CD4-positive, CD25-positive, alpha-beta regulatory T cell (primary cell): ENCODE data around the gene ARID3A. TPM values are rescaled to one million over a fixed set of nuclear protein-coding genes. Genes with fewer than 3 reads are reported as not detected.

ENCODE experiments used
- ATAC-seq, 2 donors: fragments of 150-1000 bp; cut with Tn5 transposase; one replicate each; pipeline ENCODE4 v1.10.0; 2021; ENCODE audit warnings: low read depth in 2 of 2, moderate number of reproducible peaks in 2 of 2, moderate library complexity in 1 of 2
- DNase-seq, 3 donors: peaks; one replicate each; pipeline versions ENCODE4 v3.0.0 to v3.0.0-alpha.2; 2012 to 2022; ENCODE audit warnings: mixed read lengths in 1 of 3
- H3K27ac ChIP-seq: one replicate; pipeline ENCODE4 v1.7.0; 2013; ENCODE audit warnings: mild to moderate bottlenecking, low read length; ENCODE audit not compliant: insufficient read depth, poor library complexity, severe bottlenecking
- H3K27me3 ChIP-seq: one replicate; pipeline ENCODE4 v1.7.0; 2013; ENCODE audit warnings: low read length; ENCODE audit not compliant: control insufficient read depth, insufficient read depth
- H3K36me3 ChIP-seq: one replicate; pipeline ENCODE4 v1.7.0; 2013; ENCODE audit warnings: mild to moderate bottlenecking, low read length, moderate library complexity; ENCODE audit not compliant: control insufficient read depth, insufficient read depth
- H3K4me1 ChIP-seq: 2 replicates; pipeline ENCODE4 v1.7.0; 2013; ENCODE audit warnings: mild to moderate bottlenecking, low read length; ENCODE audit not compliant: insufficient read depth, control insufficient read depth, poor library complexity, severe bottlenecking
- H3K4me3 ChIP-seq: one replicate; pipeline ENCODE4 v1.7.0; 2013; ENCODE audit warnings: low read depth, mild to moderate bottlenecking, low read length, moderate library complexity
- H3K9me3 ChIP-seq, 2 experiments: 1 replicate in 1 of 2; 2 replicates in 1 of 2; pipeline ENCODE4 v1.7.0; 2013; ENCODE audit warnings: low read length in 2 of 2, mild to moderate bottlenecking in 1 of 2, moderate library complexity in 1 of 2; ENCODE audit not compliant: control insufficient read depth in 2 of 2
- H3K27ac Mint-ChIP-seq, 3 donors: one replicate each; pipeline ENCODE4 v1.8.0; 2020 to 2022; ENCODE audit warnings: mild to moderate bottlenecking in 3 of 3, mixed read lengths in 3 of 3, moderate library complexity in 2 of 3
- H3K27me3 Mint-ChIP-seq: one replicate; pipeline ENCODE4 v1.8.0; 2022; ENCODE audit warnings: mild to moderate bottlenecking, mixed read lengths
- H3K36me3 Mint-ChIP-seq: one replicate; pipeline ENCODE4 v1.8.0; 2020; ENCODE audit warnings: mixed read lengths
- H3K4me1 Mint-ChIP-seq, 4 donors: one replicate each; pipeline ENCODE4 v1.8.0; 2020 to 2022; ENCODE audit warnings: mixed read lengths in 4 of 4, mild to moderate bottlenecking in 1 of 4
- H3K4me3 Mint-ChIP-seq, 4 donors: one replicate each; pipeline ENCODE4 v1.8.0; 2020 to 2022; ENCODE audit warnings: mild to moderate bottlenecking in 4 of 4, mixed read lengths in 4 of 4, moderate library complexity in 3 of 4
- H3K9me3 Mint-ChIP-seq, 7 donors: one replicate each; pipeline ENCODE4 v1.8.0; 2020 to 2022; ENCODE audit warnings: mixed read lengths in 7 of 7, mild to moderate bottlenecking in 3 of 7, moderate library complexity in 2 of 7
- polyA plus RNA-seq, 4 donors: library from polyadenylated mRNA; unstranded; fragments of 300-500 nt; fragmentation: Illumina TruSeq; gene quantifications; one replicate each; pipeline ENCODE4 v1.2.3, GENCODE V29; 2021
- total RNA-seq: library from RNA; stranded (reverse); gene quantifications from one replicate; pipeline ENCODE4 v1.2.3, GENCODE V29; 2022

ARID3A gene
- total and polyA plus RNA-seq, 5 donors from 2014 or later: 0.63 to 14.4 (median 1.3) TPM

- H3K9me3 ChIP-seq: no peaks in the 10 kb centered on the region
- ATAC-seq (peak; percentile 61 to 62), DNase-seq (peak; percentile 51 to 66 (median 55))
- no peak overlapping the region for H3K4me3 ChIP-seq
- peaks cover 15% of the 10 kb centered on the region for H3K4me1 ChIP-seq
- no peak overlapping the region for H3K27ac Mint-ChIP-seq
- H3K27me3 Mint-ChIP-seq: peaks cover 32% of the 10 kb centered on the region
- H3K36me3 ChIP-seq: no peaks in the 10 kb centered on the region
- H3K27ac ChIP-seq: no peak overlapping the region
- no peaks in the 10 kb centered on the region for H3K36me3 Mint-ChIP-seq
- H3K4me3 Mint-ChIP-seq: no peak overlapping the region
- H3K4me1 Mint-ChIP-seq: peaks cover 0 to 24% (median 0%) of the 10 kb centered on the region in 4 donors
- H3K9me3 Mint-ChIP-seq: peaks cover 0 to 1% (median 0%) of the 10 kb centered on the region in 7 donors
- H3K27me3 ChIP-seq: peaks cover 6% of the 10 kb centered on the region
Observed at GRCh38 chr19:1001538-1002166, 75.8 kb downstream of the ARID3A start.

- no peak for DNase-seq
- Histone ChIP-seq H3K27me3 (peaks cover 6% of the 10 kb centered on the region), H3K4me3 (no peak overlapping the region), H3K9me3 (no peaks in the 10 kb centered on the region), H3K27ac (no peak overlapping the region), H3K36me3 (no peaks in the 10 kb centered on the region), H3K4me1 (peaks cover 13% of the 10 kb centered on the region)
- ATAC-seq: no peak
- Mint-ChIP-seq H3K36me3 (no peaks in the 10 kb centered on the region), H3K4me3 (no peak overlapping the region), H3K27me3 (peaks cover 30% of the 10 kb centered on the region), H3K4me1 (peaks cover 0 to 22% (median 0%) of the 10 kb centered on the region in 4 donors), H3K9me3 (peaks cover 0 to 1% (median 0%) of the 10 kb centered on the region in 7 donors), H3K27ac (no peak overlapping the region)
Observed at GRCh38 chr19:1002600-1002999, 76.8 kb downstream of the ARID3A start.

GRCh38 chr19:1003283-1003682, 77.4 kb downstream of the ARID3A start:
- H3K4me3 ChIP-seq: no peak overlapping the region
- Mint-ChIP-seq H3K4me1 (peaks cover 0 to 16% (median 0%) of the 10 kb centered on the region in 4 donors), H3K27ac (no peak overlapping the region), H3K9me3 (peaks cover 0 to 1% (median 0%) of the 10 kb centered on the region in 7 donors), H3K4me3 (no peak overlapping the region), H3K36me3 (no peaks in the 10 kb centered on the region), H3K27me3 (peaks cover 23% of the 10 kb centered on the region)
- DNase-seq (no peak), ATAC-seq (no peak)
- no peaks in the 10 kb centered on the region for H3K9me3 ChIP-seq
- peaks cover 13% of the 10 kb centered on the region for H3K4me1 ChIP-seq
- H3K27me3 ChIP-seq: peaks cover 3% of the 10 kb centered on the region
- no peak overlapping the region for H3K27ac ChIP-seq
- no peaks in the 10 kb centered on the region for H3K36me3 ChIP-seq

GRCh38 chr19:1004204-1004802, 78.5 kb downstream of the ARID3A start:
- Mint-ChIP-seq H3K4me1 (peaks cover 0 to 11% (median 0%) of the 10 kb centered on the region in 4 donors), H3K9me3 (no peaks in the 10 kb centered on the region), H3K27ac (no peak overlapping the region), H3K36me3 (no peaks in the 10 kb centered on the region), H3K4me3 (no peak overlapping the region), H3K27me3 (peaks cover 16% of the 10 kb centered on the region)
- H3K27ac ChIP-seq: no peak overlapping the region
- H3K36me3 ChIP-seq: no peaks in the 10 kb centered on the region
- no peaks in the 10 kb centered on the region for H3K27me3 ChIP-seq
- no peak for ATAC-seq
- H3K4me1 ChIP-seq: peaks cover 13% of the 10 kb centered on the region
- DNase-seq: no peak
- no peaks in the 10 kb centered on the region for H3K9me3 ChIP-seq
- H3K4me3 ChIP-seq: no peak overlapping the region

- Histone ChIP-seq H3K9me3 (no peaks in the 10 kb centered on the region), H3K4me3 (no peak overlapping the region), H3K36me3 (peaks cover 2% of the 10 kb centered on the region), H3K27ac (no peak overlapping the region), H3K4me1 (peaks cover 13% of the 10 kb centered on the region), H3K27me3 (no peaks in the 10 kb centered on the region)
- Mint-ChIP-seq H3K4me1 (peaks cover 0 to 9% (median 0%) of the 10 kb centered on the region in 4 donors), H3K4me3 (no peak overlapping the region), H3K27me3 (peaks cover 10% of the 10 kb centered on the region), H3K36me3 (no peaks in the 10 kb centered on the region), H3K27ac (no peak overlapping the region), H3K9me3 (no peaks in the 10 kb centered on the region)
- ATAC-seq (no peak), DNase-seq (no peak)
Observed at GRCh38 chr19:1004803-1005664, 79.2 kb downstream of the ARID3A start.

GRCh38 chr19:1006711-1007398, 81.0 kb downstream of the ARID3A start:
- Mint-ChIP-seq H3K27ac (no peak overlapping the region), H3K4me1 (peaks cover 0 to 3% (median 0%) of the 10 kb centered on the region in 4 donors), H3K4me3 (no peak overlapping the region), H3K9me3 (no peaks in the 10 kb centered on the region), H3K36me3 (no peaks in the 10 kb centered on the region), H3K27me3 (peaks cover 7% of the 10 kb centered on the region)
- Histone ChIP-seq H3K36me3 (peaks cover 7% of the 10 kb centered on the region), H3K9me3 (no peaks in the 10 kb centered on the region), H3K27ac (no peak overlapping the region), H3K27me3 (no peaks in the 10 kb centered on the region), H3K4me1 (no peaks in the 10 kb centered on the region), H3K4me3 (no peak overlapping the region)
- ATAC-seq (no peak), DNase-seq (no peak)

- H3K27me3 ChIP-seq: no peaks in the 10 kb centered on the region
- no peaks in the 10 kb centered on the region for H3K9me3 ChIP-seq
- no peak overlapping the region for H3K4me3 Mint-ChIP-seq
- ATAC-seq: no peak
- H3K9me3 Mint-ChIP-seq: no peaks in the 10 kb centered on the region
- DNase-seq: no peak
- peaks cover 9% of the 10 kb centered on the region for H3K36me3 ChIP-seq
- H3K27ac Mint-ChIP-seq: no peak overlapping the region
- no peak overlapping the region for H3K4me3 ChIP-seq
- H3K36me3 Mint-ChIP-seq: no peaks in the 10 kb centered on the region
- no peak overlapping the region for H3K27ac ChIP-seq
- H3K4me1 Mint-ChIP-seq: peaks cover 0 to 3% (median 0%) of the 10 kb centered on the region in 4 donors
- H3K4me1 ChIP-seq: no peaks in the 10 kb centered on the region
- peaks cover under 1% of the 10 kb centered on the region for H3K27me3 Mint-ChIP-seq
Observed at GRCh38 chr19:1007399-1008251, 81.8 kb downstream of the ARID3A start.
